Measurements from ENCODE around the gene NUTM2E.
"Not testable (repeated sequence)": the region's sequence is repeated elsewhere in the genome, so short reads cannot be mapped to it uniquely, and the experiment has no call there.

The NUTM2E gene

GRCh38 chr10:79853191-79853854 lies 26.8 kb downstream of the NUTM2E start:
- intact Hi-C loops (cut with DNase I); DNase-seq: not testable (repeated sequence)

DNA sequence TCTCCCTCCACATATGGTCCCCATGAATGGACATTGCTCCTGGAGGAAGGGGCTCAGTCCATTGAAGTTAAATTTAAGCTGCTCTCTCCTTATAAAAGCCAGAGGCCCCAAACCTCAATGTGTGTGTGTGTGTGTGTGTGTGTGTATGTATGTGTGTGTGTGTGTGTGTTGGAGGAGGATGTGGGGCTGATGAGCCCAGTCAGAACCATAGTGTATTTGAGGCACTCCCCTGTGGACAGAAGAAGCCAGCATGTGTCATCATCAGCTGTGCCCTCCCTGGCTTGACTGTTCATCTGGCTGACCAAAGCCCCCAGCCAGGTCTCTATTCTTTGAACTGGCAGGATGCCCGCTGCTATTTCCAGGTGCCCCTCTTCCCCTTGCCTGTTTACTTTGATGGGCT lies 35.7 kb downstream of the NUTM2E start:
- intact Hi-C loops (cut with DNase I); DNase-seq: not testable (repeated sequence)

GRCh38 chr10:79862803-79863202 lies 36.3 kb downstream of the NUTM2E start:
- intact Hi-C loops (cut with DNase I); DNase-seq: not testable (repeated sequence)

- DNase-seq; intact Hi-C loops (cut with DNase I): not testable (repeated sequence)
These were observed 40.5 kb downstream of the NUTM2E start for GRCh38 chr10:79866903-79867551.

DNA sequence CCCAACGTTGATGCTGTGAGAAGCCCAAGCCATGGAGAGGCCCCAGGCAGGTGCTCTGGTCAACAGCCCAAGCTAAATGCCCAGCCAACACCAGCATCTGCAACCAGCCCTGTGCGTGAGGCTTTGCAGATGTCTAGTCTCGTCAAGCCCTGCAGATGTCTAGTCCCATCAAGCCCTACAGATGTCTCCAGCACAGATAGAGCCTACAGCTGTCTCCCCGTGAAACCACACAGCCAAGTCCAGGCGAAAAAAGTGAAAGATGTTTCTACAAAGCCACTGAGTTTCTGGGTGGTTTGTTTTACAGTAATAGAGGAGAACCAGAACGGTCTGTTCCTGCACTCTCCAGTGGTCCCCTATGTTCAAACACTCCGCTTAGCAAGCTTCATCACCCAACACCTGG lies 41.5 kb downstream of the NUTM2E start:
- DNase-seq; intact Hi-C loops (cut with DNase I): not testable (repeated sequence)

DNA sequence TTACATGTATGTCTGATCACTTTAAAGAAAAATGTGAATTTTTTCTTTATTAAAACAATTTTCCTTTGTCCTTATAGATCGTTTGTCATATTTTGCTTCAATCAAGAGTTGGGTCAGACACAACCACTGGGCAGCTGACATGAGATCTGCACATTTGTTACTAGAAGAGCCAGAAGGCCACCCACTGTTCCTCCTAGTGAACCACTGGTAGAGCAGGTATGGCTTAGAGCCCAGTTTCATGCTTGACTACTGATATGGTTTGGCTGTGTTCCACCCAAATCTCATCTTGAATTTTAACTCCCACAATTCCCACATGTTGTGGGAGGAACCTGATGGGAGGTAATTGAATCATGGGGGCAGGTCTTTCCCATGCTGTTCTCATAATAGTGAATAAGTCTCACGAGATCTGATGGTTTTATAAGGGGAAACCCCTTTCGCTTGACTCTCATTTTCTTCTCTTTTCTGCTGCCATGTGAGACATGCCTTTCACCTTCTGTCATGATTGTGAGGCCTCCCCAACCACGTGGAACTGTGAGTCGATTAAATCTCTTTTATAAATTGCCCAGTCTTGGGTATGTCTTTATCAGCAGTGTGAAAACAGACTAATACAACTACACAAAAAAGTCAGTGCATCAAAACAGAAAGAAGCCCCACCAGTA lies 43.0 kb downstream of the NUTM2E start:
- intact Hi-C loops (cut with DNase I); DNase-seq: not testable (repeated sequence)

GRCh38 chr10:79871729-79872128 lies 45.2 kb downstream of the NUTM2E start:
- DNase-seq; intact Hi-C loops (cut with DNase I): not testable (repeated sequence)
